IPS DF 6.9 (cell line): ENCODE data around the gene PSMG4.

ENCODE experiments used
- DNase-seq: peaks from one replicate; pipeline ENCODE4 v3.0.0-alpha.2; 2013; ENCODE audit warnings: low read depth, low spot score
- H3K27ac ChIP-seq: one replicate; pipeline ENCODE4 v1.5.1; 2013; ENCODE audit warnings: low read length, control low read depth
- H3K27me3 ChIP-seq: 2 replicates; pipeline ENCODE4 v1.6.1; 2013; ENCODE audit warnings: mild to moderate bottlenecking, low read length; ENCODE audit not compliant: control insufficient read depth, insufficient read depth
- H3K36me3 ChIP-seq: 2 replicates; pipeline ENCODE4 v1.6.1; 2013; ENCODE audit warnings: low read length; ENCODE audit not compliant: control insufficient read depth, insufficient read depth
- H3K4me1 ChIP-seq: 2 replicates; pipeline ENCODE4 v1.6.1; 2013; ENCODE audit warnings: low read length; ENCODE audit not compliant: control insufficient read depth, insufficient read depth
- H3K4me3 ChIP-seq: 2 replicates; pipeline ENCODE4 v1.5.1; 2013; ENCODE audit warnings: mild to moderate bottlenecking, low read length
- H3K9me3 ChIP-seq: 2 replicates; pipeline ENCODE4 v1.6.1; 2013; ENCODE audit warnings: low read length, inconsistent platforms; ENCODE audit not compliant: control insufficient read depth, insufficient read depth
- WGBS: extraction: QIAGEN DNeasy Blood & Tissue Kit; methylation state at CpG from one replicate; pipeline ENCODE4 v1.1.7; 2013; ENCODE audit warnings: mixed read lengths, missing lambda C conversion rate; ENCODE audit not compliant: insufficient read length, insufficient coverage; 5-methylcytosine and 5-hydroxymethylcytosine counted together

The PSMG4 gene

DNA sequence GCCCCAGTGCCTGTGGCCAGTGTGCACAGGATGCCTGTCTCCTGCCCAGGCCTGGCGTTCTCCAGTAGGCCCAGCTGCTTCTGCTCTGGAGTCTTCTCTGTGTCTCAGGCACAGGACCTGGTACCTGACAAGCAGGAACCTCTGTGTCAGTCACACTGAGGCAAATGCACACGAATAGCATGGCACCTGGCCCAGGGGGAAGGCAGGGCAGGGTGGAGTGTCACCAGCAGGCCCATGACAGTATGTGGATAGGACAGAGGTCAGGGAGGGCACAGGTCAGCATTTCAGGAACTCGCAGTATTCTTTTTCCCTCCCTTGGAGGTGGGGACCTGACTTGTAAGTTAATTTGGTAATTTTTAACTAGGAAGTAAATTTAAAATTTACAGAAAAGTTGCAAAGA lies 5.6 kb downstream of the PSMG4 start:
- H3K27ac ChIP-seq = no peak overlapping the region
- peaks cover 14% of the 10 kb centered on the region for H3K36me3 ChIP-seq
- no peaks in the 10 kb centered on the region; the same call in 1 of the 2 replicates for H3K4me1 ChIP-seq
- H3K27me3 ChIP-seq = no peaks in the 10 kb centered on the region
- no peaks in the 10 kb centered on the region for H3K9me3 ChIP-seq
- H3K4me3 ChIP-seq = no peak overlapping the region
- no CpG with 5 or more reads among the region's 3 CpGs for WGBS
- DNase-seq = no peak

DNA sequence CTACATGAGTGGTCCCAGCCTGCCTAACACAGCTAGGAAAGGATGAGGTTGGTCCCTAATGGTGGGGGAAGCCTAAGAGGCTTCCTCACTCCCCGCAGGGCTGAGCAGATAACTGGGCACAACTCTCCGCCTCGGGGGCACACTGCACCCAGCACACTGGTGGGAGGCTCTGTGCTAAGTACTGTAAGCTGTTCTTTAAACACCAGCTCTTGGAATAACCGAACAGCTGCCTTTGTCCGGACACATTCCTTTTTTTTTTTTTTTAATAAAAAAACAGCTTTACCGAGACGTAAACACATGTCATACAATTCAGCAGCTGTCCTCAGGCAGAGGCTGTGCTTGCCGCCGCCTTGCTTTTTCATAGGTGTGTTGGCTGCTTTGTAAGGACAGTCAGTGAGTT lies 6.9 kb downstream of the PSMG4 start:
- no peak for DNase-seq
- Histone ChIP-seq H3K27ac (no peak overlapping the region), H3K4me1 (no peaks in the 10 kb centered on the region; the same call in 1 of the 2 replicates), H3K36me3 (peaks cover 22% of the 10 kb centered on the region), H3K9me3 (no peaks in the 10 kb centered on the region), H3K27me3 (no peaks in the 10 kb centered on the region), H3K4me3 (no peak overlapping the region)
- no CpG with 5 or more reads among the region's 9 CpGs for WGBS

DNA sequence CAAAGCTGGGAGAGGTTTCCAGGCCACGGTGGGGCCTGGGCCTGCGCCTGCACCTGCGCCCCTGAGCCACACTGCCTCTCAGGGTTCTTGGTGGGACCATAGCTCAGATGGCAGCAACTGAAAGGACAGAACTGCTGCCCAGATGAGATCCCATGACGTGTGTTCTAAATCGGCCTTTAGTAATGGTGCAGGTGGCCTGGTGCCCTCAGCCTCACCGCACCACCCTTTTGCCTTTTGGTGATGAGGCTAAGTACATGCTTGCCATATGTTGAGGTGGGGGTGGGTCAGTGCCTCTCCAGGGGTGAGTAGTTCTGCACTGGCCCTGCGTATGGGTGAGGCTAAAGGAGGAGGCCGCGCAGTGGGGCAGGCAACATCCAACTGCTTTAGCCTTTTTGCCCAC lies 7.4 kb downstream of the PSMG4 start:
- Histone ChIP-seq H3K27ac (no peak overlapping the region), H3K4me1 (no peaks in the 10 kb centered on the region; the same call in 1 of the 2 replicates), H3K4me3 (no peak overlapping the region), H3K9me3 (no peaks in the 10 kb centered on the region), H3K36me3 (peaks cover 25% of the 10 kb centered on the region), H3K27me3 (no peaks in the 10 kb centered on the region)
- no CpG with 5 or more reads among the region's 9 CpGs for WGBS
- DNase-seq = no peak

DNA sequence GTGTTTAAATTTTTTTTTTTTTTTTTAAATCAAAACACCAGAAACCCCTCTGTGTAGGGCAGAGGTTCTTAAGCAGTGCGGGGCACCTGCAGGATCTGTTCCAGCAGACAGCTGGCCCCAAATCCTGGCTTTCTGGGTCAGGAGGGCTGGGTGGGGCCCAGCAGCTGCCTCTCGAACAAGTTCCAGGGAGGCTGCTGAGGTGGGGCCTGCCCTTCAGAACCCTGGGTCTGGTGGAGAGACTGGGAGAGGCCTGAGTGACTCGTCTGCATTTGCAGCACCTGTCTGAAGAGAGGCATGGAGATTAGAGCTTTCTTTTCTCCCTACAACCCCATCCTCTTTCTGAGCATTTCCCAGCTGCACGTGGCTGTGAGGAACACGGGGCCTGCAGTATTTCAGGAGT lies 8.4 kb downstream of the PSMG4 start:
- Histone ChIP-seq H3K36me3 (peaks cover 25% of the 10 kb centered on the region), H3K27me3 (no peaks in the 10 kb centered on the region), H3K9me3 (no peaks in the 10 kb centered on the region), H3K27ac (no peak overlapping the region), H3K4me1 (no peaks in the 10 kb centered on the region; the same call in 1 of the 2 replicates), H3K4me3 (no peak overlapping the region)
- no CpG with 5 or more reads among the region's 5 CpGs for WGBS
- DNase-seq = no peak

DNA sequence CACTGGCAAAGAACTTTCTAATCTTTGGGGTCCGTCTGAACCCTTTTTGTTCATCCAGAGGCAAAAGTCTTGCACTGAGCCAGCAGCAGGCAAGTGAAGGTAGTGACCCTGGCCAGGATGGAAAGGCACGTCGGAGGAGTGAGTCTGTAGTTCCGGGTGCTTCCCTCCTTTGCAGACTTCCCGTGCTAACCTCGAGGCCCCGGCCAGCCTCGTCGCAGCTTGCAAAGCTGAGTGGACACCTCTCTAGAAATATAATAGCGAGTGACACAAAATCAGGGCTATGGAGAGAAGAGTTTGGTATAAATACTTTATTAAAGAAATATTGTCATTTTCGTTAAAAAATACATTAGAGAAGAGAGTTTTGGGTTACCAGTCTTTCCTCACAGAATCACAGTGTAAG lies 9.9 kb downstream of the PSMG4 start:
- H3K36me3 ChIP-seq = peaks cover 30% of the 10 kb centered on the region
- H3K9me3 ChIP-seq = no peaks in the 10 kb centered on the region
- no peaks in the 10 kb centered on the region for H3K4me1 ChIP-seq
- DNase-seq = no peak
- no peak overlapping the region for H3K4me3 ChIP-seq
- H3K27ac ChIP-seq = no peak overlapping the region
- no CpG with 5 or more reads among the region's 11 CpGs for WGBS
- no peaks in the 10 kb centered on the region for H3K27me3 ChIP-seq

DNA sequence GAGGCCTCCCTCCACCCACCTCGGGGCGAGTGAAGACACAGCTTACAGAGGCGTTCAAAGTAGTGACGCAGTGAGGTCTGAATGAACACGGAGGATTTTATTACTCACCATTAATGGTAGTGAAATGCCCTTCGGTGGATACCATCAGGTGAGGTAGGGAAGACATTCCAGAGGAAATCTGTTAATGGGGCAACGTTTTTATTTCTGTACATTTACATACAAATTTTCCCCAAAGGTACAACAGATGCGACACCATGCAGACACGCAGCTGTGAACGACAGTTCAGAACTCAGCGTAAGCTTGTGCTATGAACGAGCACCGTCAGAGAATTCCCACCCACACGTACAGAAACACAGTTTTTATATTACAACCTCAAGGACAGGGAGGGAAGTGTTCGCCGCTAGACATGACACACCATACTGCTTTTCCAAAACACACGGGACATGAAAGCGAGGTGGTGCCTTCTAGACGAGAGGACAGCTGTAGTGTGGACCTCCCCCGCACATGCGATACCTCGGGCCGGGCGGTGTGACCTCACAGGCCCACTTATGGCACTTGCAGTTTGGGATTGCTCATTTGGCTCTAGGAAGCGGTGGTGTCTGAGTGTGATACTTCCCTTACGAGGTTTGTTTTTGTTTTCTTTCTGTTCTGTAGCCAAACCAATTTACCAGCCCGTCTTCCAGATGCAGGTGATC lies 10.7 kb downstream of the PSMG4 start:
- Histone ChIP-seq H3K36me3 (peaks cover 22% of the 10 kb centered on the region), H3K27ac (no peak overlapping the region), H3K4me3 (no peak overlapping the region), H3K9me3 (no peaks in the 10 kb centered on the region), H3K4me1 (no peaks in the 10 kb centered on the region), H3K27me3 (no peaks in the 10 kb centered on the region)
- no CpG with 5 or more reads among the region's 27 CpGs for WGBS
- no peak for DNase-seq

DNA sequence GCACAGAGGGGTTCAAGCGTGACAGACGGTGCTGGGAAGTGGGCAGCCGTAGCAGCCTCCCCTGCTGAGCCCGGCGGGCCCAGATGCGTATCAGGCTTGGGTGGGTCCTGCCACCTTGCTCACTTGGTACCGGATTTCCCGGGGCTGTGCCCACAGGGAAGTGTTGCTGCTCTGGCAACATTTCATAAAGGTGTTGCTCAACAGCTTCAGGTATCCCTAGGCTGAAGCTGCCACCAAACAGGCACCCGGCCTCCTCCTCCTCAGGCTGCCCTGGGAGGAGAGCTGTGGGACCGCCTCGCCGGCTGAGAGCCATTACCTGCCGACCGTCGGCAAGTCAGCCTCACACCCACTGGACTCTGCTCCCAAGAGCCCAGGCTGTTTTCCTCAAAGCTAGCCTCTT lies 11.5 kb downstream of the PSMG4 start:
- H3K4me1 ChIP-seq = no peaks in the 10 kb centered on the region
- no peaks in the 10 kb centered on the region for H3K9me3 ChIP-seq
- H3K27me3 ChIP-seq = no peaks in the 10 kb centered on the region
- no peak overlapping the region for H3K27ac ChIP-seq
- no CpG with 5 or more reads among the region's 15 CpGs for WGBS
- H3K4me3 ChIP-seq = no peak overlapping the region
- peaks cover 22% of the 10 kb centered on the region for H3K36me3 ChIP-seq
- DNase-seq = no peak

DNA sequence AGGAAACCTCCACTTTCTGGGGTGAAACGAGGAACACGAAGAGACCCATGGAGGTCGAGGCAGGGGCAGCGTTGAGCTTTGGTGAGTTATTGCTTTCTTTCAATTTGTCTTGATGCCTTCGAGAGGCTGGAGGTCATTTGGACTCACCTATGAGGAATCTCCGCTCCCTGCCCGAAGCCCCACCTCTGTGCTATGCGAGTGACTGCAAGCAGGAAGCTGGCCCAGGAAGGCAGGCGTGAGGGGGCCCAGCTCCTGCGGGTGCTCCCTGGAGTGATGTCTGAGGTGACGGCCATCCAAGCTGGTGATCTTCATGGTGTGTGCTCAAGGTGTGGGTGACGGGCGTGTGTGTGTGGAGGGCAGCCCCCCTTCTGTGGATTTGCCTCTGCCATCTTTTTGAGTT lies 13.0 kb downstream of the PSMG4 start:
- Histone ChIP-seq H3K4me3 (no peak overlapping the region), H3K4me1 (no peaks in the 10 kb centered on the region), H3K36me3 (peaks cover 22% of the 10 kb centered on the region), H3K27me3 (no peaks in the 10 kb centered on the region), H3K9me3 (no peaks in the 10 kb centered on the region), H3K27ac (no peak overlapping the region)
- WGBS = no CpG with 5 or more reads among the region's 13 CpGs
- DNase-seq = no peak

DNA sequence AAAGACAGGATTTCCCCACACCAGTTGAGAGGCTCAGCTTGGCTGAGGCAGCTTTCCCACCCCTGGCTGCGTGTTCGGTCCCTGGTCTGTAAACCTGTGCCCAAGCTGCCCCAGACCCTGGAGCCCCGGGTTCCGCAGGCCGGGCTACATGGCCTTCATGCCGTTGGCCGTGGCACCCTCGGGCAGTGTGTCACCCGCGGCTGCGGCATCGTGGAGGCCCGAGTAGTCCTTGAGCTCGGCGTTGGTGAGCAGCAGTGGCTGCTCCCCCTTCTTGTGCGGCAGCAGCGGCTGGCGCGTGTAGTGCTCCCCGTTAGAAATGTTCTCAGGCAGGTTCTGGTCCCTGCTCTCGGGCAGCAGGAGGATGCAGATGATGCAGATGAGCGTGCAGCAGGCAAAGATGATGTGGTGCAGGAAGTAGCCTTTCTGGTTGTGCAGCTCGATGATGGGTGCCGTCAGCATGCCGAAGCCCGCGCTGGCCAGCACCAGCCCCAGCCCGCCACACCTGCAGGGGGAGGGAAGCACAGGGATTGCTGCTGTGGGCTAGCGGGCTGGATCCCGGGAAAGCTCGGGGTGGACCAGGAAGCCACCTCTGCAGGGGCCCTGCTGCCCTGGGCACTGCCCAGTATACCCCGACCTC lies 14.3 kb downstream of the PSMG4 start:
- Histone ChIP-seq H3K27me3 (no peaks in the 10 kb centered on the region), H3K9me3 (no peaks in the 10 kb centered on the region), H3K27ac (no peak overlapping the region), H3K4me3 (no peak overlapping the region), H3K4me1 (no peaks in the 10 kb centered on the region), H3K36me3 (peaks cover 22% of the 10 kb centered on the region)
- no peak for DNase-seq
- no CpG with 5 or more reads among the region's 32 CpGs for WGBS

DNA sequence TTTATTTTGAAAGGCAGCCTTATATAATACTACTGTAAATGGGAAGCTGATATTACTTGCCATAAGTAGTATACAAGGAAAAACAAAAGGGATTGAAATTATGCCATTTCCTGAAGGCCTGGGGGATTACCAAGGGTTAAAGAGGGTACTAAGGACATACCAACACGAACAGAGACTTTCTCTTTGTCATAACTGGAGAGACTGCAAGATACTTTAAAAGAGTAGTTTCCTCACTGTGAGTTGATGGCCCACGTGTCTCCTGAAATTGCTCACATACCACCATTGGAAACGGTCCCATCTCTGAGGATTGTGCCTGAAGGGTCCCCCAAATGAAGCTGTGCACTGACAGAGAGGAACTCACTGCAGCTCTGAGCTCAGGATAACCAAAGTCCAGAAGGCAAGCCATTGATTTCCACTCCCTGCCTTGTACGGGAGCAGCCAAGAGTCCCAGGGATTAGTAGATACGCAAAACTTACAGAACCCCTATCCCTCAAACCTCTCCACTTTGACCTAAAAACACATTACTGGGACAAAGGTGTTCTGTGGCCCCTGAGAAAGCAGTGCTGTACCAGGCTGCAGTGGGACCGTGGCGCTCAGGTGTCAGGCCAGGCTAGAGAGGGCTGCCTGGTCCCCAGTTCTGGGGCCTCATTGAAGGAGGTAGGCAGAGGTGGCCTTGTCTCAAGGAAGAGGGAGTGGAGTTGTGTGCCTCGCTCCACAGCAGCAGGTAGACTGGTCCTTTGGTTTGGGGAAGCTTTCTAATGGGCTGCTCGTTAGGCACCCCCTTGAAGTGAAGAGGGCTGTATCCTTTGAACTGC lies 15.2 kb downstream of the PSMG4 start:
- no peak for DNase-seq
- H3K4me1 ChIP-seq = no peaks in the 10 kb centered on the region
- no peak overlapping the region for H3K27ac ChIP-seq
- H3K36me3 ChIP-seq = peaks cover 20% of the 10 kb centered on the region
- no CpG with 5 or more reads among the region's 9 CpGs for WGBS
- H3K27me3 ChIP-seq = no peaks in the 10 kb centered on the region
- no peak overlapping the region for H3K4me3 ChIP-seq
- H3K9me3 ChIP-seq = no peaks in the 10 kb centered on the region
